ENCODE measurements around the gene ITIH4. TPM values are rescaled to one million over a fixed set of nuclear protein-coding genes. Genes with fewer than 3 reads are reported as not detected.

Gene ITIH4
- total and polyA plus RNA-seq, 2 donors (not counting 1 experiment from before 2014, with no cell fraction given), result 21.5 to 38.5 TPM

- no peaks in the 10 kb centered on the region for H3K27me3 ChIP-seq (replicated peaks in 1 of 4; ENCODE audit: control extremely low read depth in 1 of 4, control insufficient read depth in 3 of 4, insufficient read depth in 4 of 4, low read length in 3 of 4)
- no peak for DNase-seq
- Mint-ChIP-seq H3K4me3 (no peak overlapping the region), H3K9me3 (ENCODE audit: insufficient read depth) (no peaks in the 10 kb centered on the region), H3K27me3 (no peaks in the 10 kb centered on the region), H3K27ac (no peak overlapping the region), H3K4me1 (no peaks in the 10 kb centered on the region)
- H3K9ac ChIP-seq (ENCODE audit: low read length), result no peak overlapping the region
- H3K27ac ChIP-seq (ENCODE audit: low read length in 2 of 2), result no peak overlapping the region
- H3K4me2 ChIP-seq (replicated peaks; ENCODE audit: low read depth, low read length, poor library complexity, severe bottlenecking), result no peak overlapping the region
- 96% methylated on average over 12 of the region's 18 CpGs for WGBS (ENCODE audit: insufficient coverage)
- H3K79me2 ChIP-seq (ENCODE audit: control insufficient read depth, insufficient read depth, low read length), result no peaks in the 10 kb centered on the region
- no peak overlapping the region for H3K4me3 ChIP-seq (ENCODE audit: control extremely low read depth in 1 of 5, extremely low read depth in 1 of 5, insufficient read depth in 1 of 5, low read depth in 2 of 5, low read length in 4 of 5)
- no peaks in the 10 kb centered on the region for H3K9me3 ChIP-seq (ENCODE audit: control extremely low read depth in 1 of 3, control insufficient read depth in 2 of 3, insufficient read depth in 1 of 3, low read length in 2 of 3)
- peaks cover 0 to 46% of the 10 kb centered on the region in 2 experiments for H3K36me3 ChIP-seq (replicated peaks in 1 of 2; ENCODE audit: control extremely low read depth in 1 of 2, control insufficient read depth in 1 of 2, extremely low read depth in 1 of 2, insufficient read depth in 2 of 2, low read length in 1 of 2)
- intact Hi-C loops (cut with micrococcal nuclease), result no loop called here
- ChIA-PET POLR2A (interaction anchor here (1.5 kb wide), 1 partner anchor 229 kb away, joined by 4 read pairs; no protein-coding TSS in a partner anchor), CTCF (interaction anchor here (0.6 to 2.6 kb wide), 9 partner anchors 9 to 300 kb away, joined by 3 to 10 read pairs (median 5); no protein-coding TSS in a partner anchor)
- no peaks in the 10 kb centered on the region for H4K20me1 ChIP-seq (ENCODE audit: control insufficient read depth, insufficient read depth, low read length, poor library complexity, severe bottlenecking)
- TF ChIP-seq EZH2 (IDR thresholded peaks at IDR 0.05; ENCODE audit: borderline replicate concordance, insufficient read depth, low read depth, low read length, poor library complexity, severe bottlenecking) (no peak), CTCF (IDR thresholded peaks at IDR 0.05) (no peak)
- no peak for ATAC-seq (ENCODE audit: low read depth)
- no peak overlapping the region for H2AFZ ChIP-seq (ENCODE audit: insufficient read depth, low read depth, low read length, poor library complexity, severe bottlenecking)
- H3K4me1 ChIP-seq (ENCODE audit: control insufficient read depth in 2 of 2, insufficient read depth in 2 of 2, low read length in 2 of 2), result no peaks in the 10 kb centered on the region
These were observed 14.0 kb upstream of the ITIH4 start for GRCh38 chr3:52844290-52844975.

GRCh38 chr3:52843881-52844280, 13.4 kb upstream of the ITIH4 start:
- intact Hi-C loops (cut with micrococcal nuclease), result no loop called here
- ATAC-seq (ENCODE audit: low read depth), result no peak

More at GRCh38 chr3:52843881-52844280, 13.4 kb upstream of the ITIH4 start:
- DNase-seq, result no peak
- Histone ChIP-seq H3K27ac (ENCODE audit: low read length in 2 of 2) (no peak overlapping the region), H3K79me2 (ENCODE audit: control insufficient read depth, insufficient read depth, low read length) (no peaks in the 10 kb centered on the region), H2AFZ (ENCODE audit: insufficient read depth, low read depth, low read length, poor library complexity, severe bottlenecking) (no peak overlapping the region), H3K4me3 (ENCODE audit: control extremely low read depth in 1 of 5, extremely low read depth in 1 of 5, insufficient read depth in 1 of 5, low read depth in 2 of 5, low read length in 4 of 5) (no peak overlapping the region), H3K4me2 (replicated peaks; ENCODE audit: low read depth, low read length, poor library complexity, severe bottlenecking) (no peak overlapping the region), H4K20me1 (ENCODE audit: control insufficient read depth, insufficient read depth, low read length, poor library complexity, severe bottlenecking) (no peaks in the 10 kb centered on the region), H3K27me3 (replicated peaks in 1 of 4; ENCODE audit: control extremely low read depth in 1 of 4, control insufficient read depth in 3 of 4, insufficient read depth in 4 of 4, low read length in 3 of 4) (no peaks in the 10 kb centered on the region), H3K9me3 (ENCODE audit: control extremely low read depth in 1 of 3, control insufficient read depth in 2 of 3, insufficient read depth in 1 of 3, low read length in 2 of 3) (no peaks in the 10 kb centered on the region), H3K36me3 (replicated peaks in 1 of 2; ENCODE audit: control extremely low read depth in 1 of 2, control insufficient read depth in 1 of 2, extremely low read depth in 1 of 2, insufficient read depth in 2 of 2, low read length in 1 of 2) (peaks cover 0 to 41% of the 10 kb centered on the region in 2 experiments), H3K4me1 (ENCODE audit: control insufficient read depth in 2 of 2, insufficient read depth in 2 of 2, low read length in 2 of 2) (no peaks in the 10 kb centered on the region), H3K9ac (ENCODE audit: low read length) (no peak overlapping the region)
- H3K4me1 Mint-ChIP-seq, result no peaks in the 10 kb centered on the region
- H3K27me3 Mint-ChIP-seq, result no peaks in the 10 kb centered on the region
- CTCF ChIA-PET, result interaction anchor here (0.6 to 2.2 kb wide), 5 partner anchors 9 to 143 kb away, joined by 3 to 10 read pairs (median 4); no protein-coding TSS in a partner anchor
- 88% methylated on average over 1 of the region's 2 CpGs for WGBS (ENCODE audit: insufficient coverage)
- POLR2A ChIA-PET, result no interaction called here
- H3K4me3 Mint-ChIP-seq, result no peak overlapping the region
- TF ChIP-seq EZH2 (IDR thresholded peaks at IDR 0.05; ENCODE audit: borderline replicate concordance, insufficient read depth, low read depth, low read length, poor library complexity, severe bottlenecking) (no peak), CTCF (IDR thresholded peaks at IDR 0.05) (no peak)
- no peak overlapping the region for H3K27ac Mint-ChIP-seq
- no peaks in the 10 kb centered on the region for H3K9me3 Mint-ChIP-seq (ENCODE audit: insufficient read depth)

Data from B cell (primary cell).